Hepatocyte (in vitro differentiated cells): ENCODE results near the gene CHST13.

Experiments used
- CTCF ChIP-seq: fragments of 200-600 bp; sonication (generic); IDR thresholded peaks from 2 replicates; pipeline ENCODE4 v1.5.1; 2016; ENCODE audit warnings: antibody characterized with exemption, mild to moderate bottlenecking; ENCODE audit not compliant: poor library complexity
- EZH2 ChIP-seq: fragments of 200-600 bp; sonication (generic); IDR thresholded peaks from 2 replicates; pipeline ENCODE4 v1.6.1; 2016; ENCODE audit warnings: antibody characterized with exemption, mild to moderate bottlenecking, borderline replicate concordance
- EZH2phosphoT487 ChIP-seq: fragments of 200-600 bp; sonication (generic); IDR thresholded peaks from one replicate; pipeline ENCODE4 v1.6.1; 2018; ENCODE audit warnings: antibody characterized with exemption, mild to moderate bottlenecking, low read depth, moderate library complexity; ENCODE audit not compliant: unreplicated experiment, severe bottlenecking

GRCh38 chr3:126526668-126527005 is 2.7 kb downstream of the CHST13 start:
- TF ChIP-seq EZH2, result no peak
- no peak for TF ChIP-seq CTCF
- TF ChIP-seq EZH2phosphoT487, result no peak
